Kidney (tissue), 14 donors: Measurements from ENCODE around the gene RPLP2. TPM values are rescaled to one million over a fixed set of nuclear protein-coding genes. Genes with fewer than 3 reads are reported as not detected.

Source experiments
- DNase-seq, 5 donors: peaks; one replicate each; pipeline ENCODE4 v3.0.0-alpha.2; 2013 to 2020
- FAIRE-seq: peaks from 2 replicates; lab custom pipeline; 2012; peaks lifted over from hg19 to GRCh38; lab: Jason Lieb, UNC
- H3K27ac ChIP-seq, 2 donors: one replicate each; pipeline ENCODE4 v1.7.0; 2013; ENCODE audit warnings: low read depth in 2 of 2, low read length in 2 of 2, inconsistent platforms in 1 of 2
- H3K27me3 ChIP-seq: one replicate; pipeline ENCODE4 v1.7.1; 2013; ENCODE audit warnings: low read length, inconsistent platforms; ENCODE audit not compliant: control insufficient read depth, insufficient read depth
- H3K36me3 ChIP-seq, 3 donors: one replicate each; pipeline versions ENCODE4 v1.7.0 to v1.7.1; 2013; ENCODE audit warnings: low read length in 3 of 3, control low read depth in 1 of 3, inconsistent platforms in 1 of 3; ENCODE audit not compliant: insufficient read depth in 3 of 3, control insufficient read depth in 2 of 3
- H3K4me1 ChIP-seq, 3 donors: one replicate each; pipeline versions ENCODE4 v1.7.0 to v1.7.1; 2013; ENCODE audit warnings: low read length in 3 of 3, inconsistent platforms in 1 of 3, low read depth in 1 of 3; ENCODE audit not compliant: control insufficient read depth in 2 of 3, insufficient read depth in 2 of 3
- H3K4me3 ChIP-seq, 3 donors: one replicate each; pipeline versions ENCODE4 v1.7.0 to v1.8.1; 2013; ENCODE audit warnings: low read length in 3 of 3, control low read depth in 1 of 3, inconsistent platforms in 1 of 3
- H3K9ac ChIP-seq, 3 donors: one replicate each; pipeline versions ENCODE4 v1.7.0 to v1.7.1; 2013; ENCODE audit warnings: low read length in 3 of 3, control low read depth in 1 of 3, inconsistent platforms in 1 of 3
- H3K9me3 ChIP-seq, 3 donors: one replicate each; pipeline versions ENCODE4 v1.7.0 to v1.7.1; 2013; ENCODE audit warnings: low read length in 3 of 3, control low read depth in 1 of 3, inconsistent platforms in 1 of 3; ENCODE audit not compliant: control insufficient read depth in 2 of 3, insufficient read depth in 1 of 3
- CTCF ChIP-seq: IDR thresholded peaks from 3 replicates; pipeline ENCODE4 v1.5.1; 2012; ENCODE audit warnings: mild to moderate bottlenecking, moderate library complexity, borderline replicate concordance; ENCODE audit not compliant: insufficient read depth; ENCODE audit errors: extremely low read depth
- intact Hi-C: fragments of 100-400 bp; cut with DNase I; formaldehyde crosslinking; loops from one replicate; pipeline ENCODE4 v1.11.1; 2022
- polyA plus RNA-seq: library from polyadenylated mRNA; stranded (reverse); fragments of 350-450 nt; fragmentation: Illumina TruSeq; extraction: RNeasy Lipid Tissue Mini Kit (QIAGEN cat#74804); gene quantifications from one replicate; pipeline ENCODE4 v1.2.3, GENCODE V29; 2014; ENCODE audit warnings: low read depth, low replicate concordance; ENCODE audit not compliant: insufficient read depth
- total RNA-seq: library from RNA; stranded (reverse); fragmentation: NEBNext Ultra II Directional; extraction: Animal tissue kit (Norgen Biotek cat#: 25700); gene quantifications from one replicate; pipeline ENCODE4 v1.2.1, GENCODE V29; 2021
- donor health status: control.
- donor health status: control.
- donor health status: control.
- donor health status: control.
- donor health status: control.
- donor health status: DM: yes; HTN: yes; CAD: no.
- donor health status: Normal renal cell carcinoma (clear cell type).

RPLP2 gene
- total and polyA plus RNA-seq, 2 donors from 2014 or later = 1,544 to 1,997 TPM

GRCh38 chr11:824292-824880 lies 14.6 kb downstream of the RPLP2 start:
- peaks cover 0 to 4% (median 0%) of the 10 kb centered on the region in 3 donors for H3K36me3 ChIP-seq
- H3K9me3 ChIP-seq = no peaks in the 10 kb centered on the region
- H3K9ac ChIP-seq = no peak overlapping the region
- no peaks in the 10 kb centered on the region for H3K27me3 ChIP-seq
- no peak for FAIRE-seq
- TF ChIP-seq CTCF = no peak
- no peak overlapping the region for H3K27ac ChIP-seq
- H3K4me3 ChIP-seq = no peak overlapping the region
- intact Hi-C loops = no loop called here
- DNase-seq = peak in 3 of 5 donors; percentile 61 to 86 (median 66)
- peaks cover 0 to 44% (median 32%) of the 10 kb centered on the region in 3 donors for H3K4me1 ChIP-seq

- Histone ChIP-seq H3K27ac (no peak overlapping the region), H3K9me3 (no peaks in the 10 kb centered on the region), H3K36me3 (peaks cover 0 to 4% (median 0%) of the 10 kb centered on the region in 3 donors), H3K4me3 (no peak overlapping the region), H3K4me1 (peaks cover 0 to 49% (median 32%) of the 10 kb centered on the region in 3 donors), H3K9ac (no peak overlapping the region), H3K27me3 (no peaks in the 10 kb centered on the region)
- DNase-seq (no peak), FAIRE-seq (no peak)
- TF ChIP-seq CTCF = no peak
- intact Hi-C loops = no loop called here
These were observed 15.2 kb downstream of the RPLP2 start for GRCh38 chr11:824942-825341.

GRCh38 chr11:825366-826226 lies 15.8 kb downstream of the RPLP2 start:
- DNase-seq = no peak
- FAIRE-seq = no peak

More at GRCh38 chr11:825366-826226, 15.8 kb downstream of the RPLP2 start:
- no peak overlapping the region for H3K4me3 ChIP-seq
- TF ChIP-seq CTCF = no peak
- no peak overlapping the region for H3K9ac ChIP-seq
- peaks cover 0 to 4% (median 0%) of the 10 kb centered on the region in 3 donors for H3K36me3 ChIP-seq
- H3K27me3 ChIP-seq = no peaks in the 10 kb centered on the region
- H3K27ac ChIP-seq = no peak overlapping the region
- H3K4me1 ChIP-seq = peaks cover 0 to 52% (median 30%) of the 10 kb centered on the region in 3 donors
- intact Hi-C loops = no loop called here
- H3K9me3 ChIP-seq = no peaks in the 10 kb centered on the region
